Frontal cortex (tissue), 4 donors: ENCODE results near the gene IQCK. TPM values are rescaled to one million over a fixed set of nuclear protein-coding genes. Genes with fewer than 3 reads are reported as not detected.

ENCODE experiments used
- DNase-seq, 2 donors: peaks; one replicate each; pipeline ENCODE4 v3.0.0; 2012; ENCODE audit warnings: low spot score in 2 of 2
- FAIRE-seq: peaks from 2 replicates; lab custom pipeline; 2012; peaks lifted over from hg19 to GRCh38; lab: Jason Lieb, UNC
- total RNA-seq: library from RNA; depleted of rRNA; stranded (reverse); fragments of >200 nt; gene quantifications from one replicate; pipeline ENCODE4 v1.2.3, GENCODE V29; 2014
- donor health status: control.
- donor health status: control.
- donor health status: control.

IQCK gene
- total RNA-seq, 1 donor from 2014 or later = 10.2 TPM

DNA sequence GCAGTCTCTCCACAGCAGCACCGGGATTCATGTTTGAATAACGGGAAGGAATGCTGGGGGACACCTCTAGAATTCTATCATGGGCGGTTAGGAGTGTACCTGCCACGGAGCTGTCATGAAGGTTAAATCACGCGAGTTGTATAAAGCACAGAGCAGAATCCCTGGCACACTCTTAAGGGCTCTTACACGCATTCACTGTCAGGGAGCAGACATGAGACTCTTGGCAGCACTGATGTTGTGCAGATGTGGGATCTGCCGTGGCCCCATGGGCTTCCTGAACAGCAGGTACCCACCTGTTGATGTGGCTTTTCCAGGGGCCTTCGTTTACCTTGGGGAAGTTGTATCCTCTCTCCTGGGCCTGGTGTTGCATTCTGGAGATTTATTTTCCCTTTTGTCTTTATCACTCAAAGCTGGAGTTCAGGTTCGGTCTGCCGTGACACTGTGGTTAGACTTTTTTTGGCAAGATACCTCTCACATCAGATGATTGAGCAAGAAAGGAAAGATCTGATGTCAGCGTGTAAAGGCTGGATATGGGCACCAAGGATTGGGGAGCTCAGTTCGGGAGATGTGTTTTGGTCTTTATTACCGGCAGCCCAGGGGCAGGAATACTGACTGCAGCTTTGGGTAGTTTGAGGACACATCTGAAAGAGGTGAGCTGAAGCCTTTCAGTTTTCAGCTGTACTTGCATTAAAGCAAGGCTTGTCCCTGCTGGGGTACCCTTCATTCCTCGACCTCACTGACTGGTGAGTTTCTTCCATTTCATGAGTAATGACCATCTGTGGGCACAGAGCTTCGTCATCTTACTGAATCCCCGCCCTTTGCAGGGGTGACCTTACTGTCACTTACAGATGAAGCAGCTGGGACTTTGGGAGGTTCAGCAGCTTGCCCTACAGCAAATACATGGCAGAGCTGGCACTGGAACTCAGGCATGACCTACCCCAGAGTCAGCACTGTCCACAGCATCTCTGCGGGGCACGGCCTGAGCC is 19.3 kb upstream of the IQCK start:
- no peak for FAIRE-seq
- DNase-seq = no peak

- FAIRE-seq = no peak
- DNase-seq = no peak
Measured at GRCh38 chr16:19699472-19699871, 18.6 kb upstream of the IQCK start.

GRCh38 chr16:19700319-19700781 is 17.7 kb upstream of the IQCK start:
- FAIRE-seq (no peak), DNase-seq (no peak)

DNA sequence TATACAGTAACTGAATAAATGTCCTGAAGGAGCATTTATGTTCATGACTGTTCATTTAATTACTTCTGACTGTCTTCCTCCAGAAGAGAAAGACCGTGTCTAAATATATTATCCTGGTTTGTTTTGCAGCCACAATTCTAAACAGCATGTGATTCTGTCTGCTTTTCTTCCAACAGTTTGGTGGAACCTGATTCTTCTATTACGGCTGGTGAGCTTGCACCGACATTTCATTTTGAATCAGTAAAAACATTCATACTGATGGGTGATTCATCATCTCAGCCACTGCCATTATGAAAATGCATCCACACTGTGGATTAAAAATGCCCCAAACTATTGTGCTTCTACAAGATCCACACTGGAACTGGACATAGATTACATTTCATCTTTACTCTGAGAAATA is 17.0 kb upstream of the IQCK start:
- DNase-seq = no peak
- FAIRE-seq = no peak

- no peak for FAIRE-seq
- DNase-seq = no peak
Measured at GRCh38 chr16:19703172-19703889, 14.7 kb upstream of the IQCK start.

DNA sequence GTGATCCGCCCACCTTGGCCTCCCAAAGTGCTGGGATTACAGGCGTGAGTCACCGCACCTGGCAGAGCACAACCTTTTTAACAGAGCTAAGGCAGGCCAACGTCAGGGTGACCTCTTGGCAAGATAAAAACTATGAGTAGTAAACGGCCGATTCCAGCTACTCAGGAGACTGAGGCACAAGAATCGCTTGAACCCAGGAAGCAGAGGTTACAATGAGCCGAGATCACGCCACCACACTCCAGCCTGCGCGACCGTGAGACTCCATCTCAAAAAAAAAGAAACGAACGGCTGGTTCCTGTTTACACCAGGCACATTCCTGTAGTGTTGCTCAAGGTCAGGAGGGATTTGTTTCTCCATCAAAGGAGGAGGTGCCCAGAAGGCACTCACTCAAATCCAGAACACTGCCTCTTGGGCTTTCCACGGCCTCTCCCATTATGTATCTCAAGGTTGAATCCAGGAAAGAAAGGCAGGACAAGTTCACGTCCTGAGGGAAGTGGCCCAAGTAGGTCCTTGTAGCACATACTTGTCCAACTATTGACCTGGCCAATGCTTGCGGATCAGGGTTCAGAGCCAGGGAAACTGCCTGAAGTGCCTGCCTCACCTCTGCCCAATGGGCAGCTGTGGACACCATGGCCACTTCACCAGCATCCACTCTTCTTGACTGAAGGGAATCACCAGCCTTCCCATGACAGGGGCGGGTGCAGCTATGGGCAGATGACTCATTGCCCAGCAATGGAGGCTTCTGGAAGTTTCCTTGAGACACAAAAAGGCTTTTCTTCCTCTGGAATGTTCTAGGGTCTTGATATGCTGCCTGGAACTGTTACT is 13.5 kb upstream of the IQCK start:
- DNase-seq (no peak), FAIRE-seq (no peak)

- FAIRE-seq (no peak), DNase-seq (no peak)
Measured at GRCh38 chr16:19705146-19705501, 12.9 kb upstream of the IQCK start.

DNA sequence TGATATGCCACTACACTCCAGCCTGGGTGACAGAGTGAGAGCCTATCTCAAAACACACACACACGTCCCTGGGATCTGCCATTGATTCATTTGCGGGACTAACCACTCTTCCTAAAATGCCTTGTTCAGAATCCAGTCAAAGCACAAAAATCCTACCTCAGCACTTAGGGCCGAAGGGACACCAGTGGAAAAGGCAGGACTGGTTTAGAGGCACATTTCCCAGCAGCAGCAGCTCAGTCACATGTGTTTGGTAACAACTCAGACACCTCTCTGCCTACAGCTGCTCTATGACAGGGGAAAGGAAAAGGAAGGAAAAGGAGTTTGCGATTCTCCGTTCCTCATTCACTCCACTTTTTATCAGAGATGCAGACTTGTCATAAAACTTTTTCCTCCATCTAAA is 12.2 kb upstream of the IQCK start:
- DNase-seq = no peak

GRCh38 chr16:19706846-19707245 is 11.2 kb upstream of the IQCK start:
- no peak for FAIRE-seq
- no peak for DNase-seq

More for the DNA sequence above, 12.2 kb upstream of the IQCK start:
- FAIRE-seq = no peak

GRCh38 chr16:19707569-19708295 is 10.3 kb upstream of the IQCK start:
- FAIRE-seq (no peak), DNase-seq (no peak)

GRCh38 chr16:19708296-19709205 is 9.5 kb upstream of the IQCK start:
- DNase-seq = no peak
- no peak for FAIRE-seq

GRCh38 chr16:19709381-19710136 is 8.5 kb upstream of the IQCK start:
- FAIRE-seq (no peak), DNase-seq (no peak)

DNA sequence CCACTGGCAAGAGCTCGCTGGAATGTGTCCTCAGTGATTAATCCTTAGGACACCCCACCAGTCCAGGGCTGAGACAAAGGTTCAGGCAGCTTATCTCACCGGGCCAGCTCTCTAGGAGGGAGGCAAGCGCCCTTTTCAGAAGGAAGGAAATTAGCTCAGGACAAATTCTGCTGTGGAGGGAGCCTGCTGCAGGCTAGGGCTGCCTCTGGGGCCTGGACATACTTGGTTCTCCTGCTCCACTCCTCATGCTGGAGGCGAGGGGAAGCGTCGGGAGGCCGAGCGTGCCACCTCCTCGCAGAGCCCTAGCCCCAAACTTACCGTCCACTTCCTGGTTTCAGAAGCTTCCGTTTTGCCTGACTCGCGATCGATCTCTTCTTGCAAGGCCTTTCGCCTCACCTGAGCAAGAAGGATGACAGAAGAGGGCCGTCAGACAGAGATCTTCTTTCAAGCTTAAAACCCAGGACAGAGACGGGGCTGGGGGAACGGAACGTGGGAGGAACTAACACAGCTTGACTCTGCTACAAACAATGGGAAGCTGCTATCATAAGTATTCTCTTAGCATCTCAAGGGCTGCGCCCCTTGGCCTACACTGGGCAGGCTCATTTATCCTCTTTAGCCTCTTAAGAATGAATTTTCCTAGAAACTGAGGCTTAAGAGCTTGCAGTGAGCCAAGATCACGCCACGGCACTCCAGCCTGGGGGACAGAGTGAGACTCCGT is 7.7 kb upstream of the IQCK start:
- DNase-seq = no peak
- FAIRE-seq = no peak

DNA sequence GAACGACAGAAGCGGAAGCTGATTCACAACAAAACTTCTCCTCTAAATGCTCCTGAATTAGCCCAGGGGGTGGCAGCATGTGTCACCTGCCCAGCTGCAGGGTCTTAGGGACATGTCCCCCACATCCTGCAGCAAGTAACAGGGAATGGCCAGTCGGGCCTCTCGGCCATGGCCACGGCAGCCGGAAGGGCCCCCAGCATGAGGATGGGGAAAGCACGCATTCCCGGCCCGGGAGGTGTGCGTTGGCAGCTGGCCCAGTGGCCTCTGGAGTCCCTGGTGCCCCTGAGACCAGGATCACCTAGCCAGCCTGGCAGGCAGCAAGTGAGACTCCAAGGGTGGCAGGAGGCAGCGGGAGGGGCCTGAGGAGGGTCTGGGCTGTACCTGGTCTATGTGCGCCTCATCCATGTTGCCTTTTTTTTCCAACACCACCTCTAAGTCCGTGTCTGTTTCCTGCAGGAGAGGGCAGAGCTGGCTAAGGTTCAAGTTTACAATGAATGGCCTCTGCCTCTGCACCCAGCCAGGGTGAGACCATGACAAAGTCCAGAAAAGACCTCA is 7.0 kb upstream of the IQCK start:
- no peak for FAIRE-seq

GRCh38 chr16:19711643-19712042 is 6.4 kb upstream of the IQCK start:
- DNase-seq = no peak

More for the DNA sequence above, 7.0 kb upstream of the IQCK start:
- DNase-seq = no peak

DNA sequence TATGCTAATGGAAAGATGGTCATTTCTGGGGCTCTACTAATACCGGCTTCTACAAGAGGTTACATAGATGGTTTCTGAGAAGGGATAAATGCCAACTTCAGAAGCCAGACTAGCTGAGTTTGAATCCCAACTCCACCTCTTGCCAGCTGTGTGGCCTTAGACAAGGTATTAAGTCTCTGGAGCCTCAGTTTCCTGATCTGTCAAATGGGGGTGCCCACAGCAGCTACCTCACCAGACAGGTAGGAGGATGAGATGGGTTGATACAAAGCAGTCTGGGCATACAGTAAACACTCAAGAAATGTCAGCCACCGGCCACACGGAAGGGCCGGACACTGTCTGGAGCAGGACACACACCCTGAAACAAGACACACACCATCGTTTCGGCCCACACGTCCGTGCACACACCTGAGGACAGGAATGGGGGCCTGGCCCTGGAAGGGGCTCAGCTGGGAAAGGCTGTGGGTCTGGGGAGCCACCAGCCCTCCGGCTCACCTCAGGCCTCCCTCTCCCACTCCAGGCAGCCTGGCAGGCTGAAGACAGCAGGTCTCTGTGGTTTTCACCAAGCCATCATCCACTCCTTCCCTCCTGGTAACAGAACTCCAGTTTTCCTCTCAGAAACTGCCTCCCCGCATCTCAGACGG is 5.5 kb upstream of the IQCK start:
- no peak for DNase-seq
- no peak for FAIRE-seq

More at GRCh38 chr16:19711643-19712042, 6.4 kb upstream of the IQCK start:
- no peak for FAIRE-seq
